Keratinocyte (primary cell): ENCODE results near the gene FBRSL1.

Source experiments
- CTCF ChIP-seq, 3 experiments: IDR thresholded peaks in 1 of 3; conservative IDR thresholded peaks in 1 of 3; optimal IDR thresholded peaks in 1 of 3; 2 replicates in 2 of 3; 3 replicates in 1 of 3; pipeline versions ENCODE3 to v1.5.1; 2011; ENCODE audit warnings: low read length in 3 of 3, mild to moderate bottlenecking in 3 of 3, moderate library complexity in 2 of 3, control low read depth in 1 of 3, inconsistent platforms in 1 of 3; ENCODE audit not compliant: insufficient read depth in 2 of 3; ENCODE audit errors: extremely low read depth in 1 of 3
- EZH2 ChIP-seq: IDR thresholded peaks from one replicate; pipeline ENCODE4 v1.6.1; 2012; ENCODE audit warnings: inconsistent platforms, mild to moderate bottlenecking, low read length, moderate library complexity

- TF ChIP-seq CTCF (optimal IDR thresholded peaks at IDR 0.05 in 1 of 3, IDR thresholded peaks at IDR 0.05 in 1 of 3, conservative IDR thresholded peaks at IDR 0.05 in 1 of 3; ENCODE audit: extremely low read depth in 1 of 3, insufficient read depth in 2 of 3, low read length in 3 of 3) = no peak
- no peak for TF ChIP-seq EZH2
Observed at GRCh38 chr12:132476421-132476820, 13.5 kb upstream of the FBRSL1 start.
